ENCODE results near the gene PLAGL1.
A peak's percentile ranks its signal among the peaks of the same experiment; 100 is the strongest.
"Not testable (repeated sequence)": the region's sequence is repeated elsewhere in the genome, so short reads cannot be mapped to it uniquely, and the experiment has no call there.

PLAGL1 gene, protein sequence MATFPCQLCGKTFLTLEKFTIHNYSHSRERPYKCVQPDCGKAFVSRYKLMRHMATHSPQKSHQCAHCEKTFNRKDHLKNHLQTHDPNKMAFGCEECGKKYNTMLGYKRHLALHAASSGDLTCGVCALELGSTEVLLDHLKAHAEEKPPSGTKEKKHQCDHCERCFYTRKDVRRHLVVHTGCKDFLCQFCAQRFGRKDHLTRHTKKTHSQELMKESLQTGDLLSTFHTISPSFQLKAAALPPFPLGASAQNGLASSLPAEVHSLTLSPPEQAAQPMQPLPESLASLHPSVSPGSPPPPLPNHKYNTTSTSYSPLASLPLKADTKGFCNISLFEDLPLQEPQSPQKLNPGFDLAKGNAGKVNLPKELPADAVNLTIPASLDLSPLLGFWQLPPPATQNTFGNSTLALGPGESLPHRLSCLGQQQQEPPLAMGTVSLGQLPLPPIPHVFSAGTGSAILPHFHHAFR

DNA sequence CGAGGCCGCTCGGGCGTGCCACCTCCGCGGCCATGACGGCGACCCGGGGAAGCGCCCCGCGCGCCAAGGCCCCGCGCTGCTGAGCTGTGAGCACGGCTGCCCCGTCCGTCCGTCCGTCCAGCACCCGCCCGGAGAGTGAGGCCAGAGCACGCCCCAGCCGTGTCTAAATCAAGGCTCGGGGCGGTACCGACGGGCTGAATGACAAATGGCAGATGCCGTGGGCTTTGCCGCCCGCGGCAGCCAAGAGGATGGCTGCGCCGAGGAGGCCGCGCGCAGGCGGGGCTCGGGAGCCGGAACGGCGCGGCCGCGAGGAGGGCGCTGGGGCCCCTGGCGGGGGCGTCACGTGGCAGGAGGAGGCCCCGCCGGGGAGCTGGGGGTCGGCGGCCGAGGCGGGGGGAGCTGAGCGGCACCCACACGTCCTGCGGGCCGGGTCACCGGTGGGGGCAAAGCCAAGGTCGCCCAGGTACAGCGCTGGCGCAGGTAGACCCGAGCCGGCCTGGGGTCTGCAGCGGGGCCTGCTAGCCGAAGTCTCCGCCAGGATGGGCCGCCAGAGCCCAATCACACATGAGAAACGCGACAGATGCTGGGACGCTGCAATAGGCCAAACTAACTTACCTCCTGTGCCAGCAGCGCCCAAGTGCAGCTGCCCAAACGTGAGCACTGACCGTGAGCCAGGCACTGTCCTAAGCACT, at the start of gene PLAGL1:
Gene PLAGL1, minus strand, starts transcription at position 140 of the 692 bp plus-strand sequence. CDS start 60,123 bp downstream, outside the sequence.
- DNase-seq (ENCODE audit: low read depth) = peak; percentile 63

DNA sequence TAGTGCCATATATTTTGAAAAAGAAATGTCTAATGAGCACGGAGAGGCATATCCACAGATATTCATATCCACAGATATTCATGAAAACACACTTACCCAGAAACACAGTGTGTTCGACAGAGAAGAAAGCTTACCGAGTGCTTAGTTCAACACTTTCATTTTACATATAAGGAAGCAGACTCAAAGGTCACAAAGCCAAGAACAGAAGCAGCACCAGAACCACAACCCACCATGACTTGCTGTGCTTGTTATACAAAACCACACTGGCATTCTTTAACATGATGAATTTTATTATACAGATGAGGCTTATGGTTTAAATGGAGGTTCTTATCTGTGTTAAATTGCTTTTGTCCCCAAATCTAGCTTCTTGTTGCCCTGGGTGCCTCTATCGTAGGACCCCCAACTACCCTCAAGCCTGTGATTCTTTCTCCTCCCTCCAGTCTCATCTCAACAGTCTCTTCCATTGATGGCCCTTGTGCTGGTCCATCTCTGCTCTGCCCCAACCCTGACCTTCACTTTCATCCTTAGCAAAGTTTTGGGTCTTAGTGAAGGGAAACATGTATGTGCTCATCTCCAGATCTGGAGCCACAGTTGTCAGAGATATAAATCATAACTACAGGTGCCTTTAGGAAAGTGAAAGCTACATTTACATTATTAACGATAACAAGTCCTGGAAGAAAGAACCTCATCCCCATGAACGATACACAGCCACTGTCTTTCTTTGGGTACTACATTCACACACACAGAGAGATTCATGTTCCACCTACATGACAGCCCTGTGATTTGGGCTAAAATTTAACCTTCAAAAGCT, 47.3 kb upstream of the PLAGL1 start:
- no peak for DNase-seq (ENCODE audit: low read depth)

DNA sequence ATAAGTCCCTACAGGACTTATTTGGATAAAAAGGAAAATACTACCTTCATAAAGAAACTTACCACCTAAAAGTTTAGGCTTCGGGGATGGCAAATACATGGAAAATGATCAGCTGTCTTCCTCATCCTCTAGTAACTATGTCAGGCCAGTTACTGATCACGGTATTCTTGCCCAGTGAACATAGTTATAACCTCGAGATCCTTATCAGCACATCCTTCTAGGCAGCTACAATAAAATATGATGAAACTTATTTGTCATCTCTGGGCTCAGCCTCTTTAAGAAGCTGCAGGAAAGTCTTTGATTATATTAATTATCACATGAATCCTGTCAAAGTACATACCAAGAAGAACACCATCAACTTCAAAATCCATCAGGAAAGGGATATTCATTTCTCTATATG, 45.5 kb upstream of the PLAGL1 start:
- DNase-seq (ENCODE audit: low read depth) = peak; percentile 12

DNA sequence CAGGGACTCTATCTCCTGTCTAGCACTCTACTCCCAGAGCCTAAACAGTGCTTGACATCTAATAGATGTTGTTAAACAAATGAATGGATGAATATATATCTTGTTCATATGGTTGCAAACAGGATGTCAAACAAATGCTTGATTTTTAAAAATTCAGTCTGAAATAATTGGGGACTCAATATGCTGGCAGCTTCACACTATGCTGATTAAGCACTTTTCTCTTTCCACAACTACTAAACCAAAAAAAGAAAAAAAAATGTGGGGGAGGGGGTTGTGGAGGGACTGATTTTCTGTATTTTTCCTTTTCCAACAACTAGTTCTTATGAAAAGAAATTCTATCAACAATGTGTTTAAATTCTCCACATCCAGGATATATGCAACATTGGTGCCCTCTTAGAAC, 44.4 kb upstream of the PLAGL1 start:
- DNase-seq (ENCODE audit: low read depth) = no peak

DNA sequence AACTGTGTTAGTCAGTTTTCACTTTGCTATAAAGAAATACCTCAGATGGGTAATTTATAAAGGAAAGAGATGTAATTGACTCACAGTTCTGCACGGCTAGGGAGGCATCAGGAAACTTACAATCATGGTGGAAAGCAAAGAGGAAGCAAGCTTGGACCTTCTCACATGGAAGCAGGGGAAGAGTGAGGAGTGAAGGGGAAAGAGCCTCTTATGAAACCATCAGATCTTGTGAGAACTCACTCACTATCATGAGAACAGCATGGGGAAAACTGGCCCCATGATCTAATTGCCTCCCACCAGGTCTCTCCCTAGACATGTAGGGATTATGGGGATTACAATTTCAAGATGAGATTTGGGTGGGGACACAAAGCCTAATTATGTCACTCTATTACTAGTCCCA, 41.3 kb upstream of the PLAGL1 start:
- DNase-seq (ENCODE audit: low read depth) = no peak

DNA sequence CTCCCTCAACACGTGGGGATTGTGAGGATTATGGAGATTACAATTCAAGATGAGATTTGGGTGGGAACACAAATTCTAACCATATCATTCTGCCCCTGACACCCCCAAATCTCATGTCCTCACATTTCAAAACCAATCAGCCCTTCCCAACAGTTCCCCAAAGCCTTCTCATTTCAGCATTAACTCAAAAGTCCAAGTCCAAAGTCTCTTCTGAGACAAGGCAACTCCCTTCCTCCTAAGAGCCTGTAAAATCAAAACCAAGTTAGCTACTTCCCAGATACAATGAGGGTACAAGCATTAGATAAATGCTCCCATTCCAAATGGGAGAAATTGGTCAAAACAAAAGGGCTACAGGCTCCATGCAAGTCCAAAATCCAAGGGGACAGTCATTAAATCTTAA, 39.6 kb upstream of the PLAGL1 start:
- DNase-seq (ENCODE audit: low read depth) = no peak

DNA sequence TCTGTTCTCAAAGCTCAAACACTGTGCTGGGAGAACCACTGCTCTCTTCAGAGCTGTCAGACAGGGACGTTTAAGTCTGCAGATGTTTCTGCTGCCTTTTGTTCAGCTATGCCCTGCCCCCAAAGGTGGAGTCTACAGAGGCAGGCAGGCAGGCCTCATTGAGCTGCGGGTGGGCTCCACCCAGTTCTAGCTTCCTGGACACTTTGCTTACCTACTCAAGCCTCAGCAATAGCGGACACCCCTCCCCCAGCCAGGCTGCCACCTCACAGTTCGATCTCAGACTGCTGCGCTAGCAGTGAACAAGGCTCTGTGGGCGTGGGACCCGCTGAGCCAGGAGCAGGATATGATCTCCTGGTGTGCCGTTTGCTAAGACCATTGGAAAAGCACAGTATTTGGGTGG, 38.6 kb upstream of the PLAGL1 start:
- not testable (repeated sequence) for DNase-seq (ENCODE audit: low read depth)

DNA sequence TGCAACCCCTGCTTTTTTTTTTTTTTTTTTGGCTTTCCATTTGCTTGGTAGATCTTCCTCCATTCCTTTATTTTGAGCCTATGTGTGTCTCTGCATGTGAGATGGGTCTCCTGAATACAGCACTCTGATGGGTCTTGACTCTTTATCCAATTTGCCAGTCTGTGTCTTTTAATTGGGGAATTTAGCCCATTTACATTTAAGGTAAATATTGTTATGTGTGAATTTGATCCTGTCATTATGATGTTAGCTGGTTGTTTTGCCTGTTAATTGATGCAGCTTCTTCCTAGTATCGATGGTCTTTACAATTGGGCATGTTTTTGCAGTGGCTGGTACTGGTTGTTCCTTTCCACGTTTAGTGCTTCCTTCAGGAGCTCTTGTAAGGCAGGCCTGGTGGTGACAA, 36.9 kb upstream of the PLAGL1 start:
- not testable (repeated sequence) for DNase-seq (ENCODE audit: low read depth)

DNA sequence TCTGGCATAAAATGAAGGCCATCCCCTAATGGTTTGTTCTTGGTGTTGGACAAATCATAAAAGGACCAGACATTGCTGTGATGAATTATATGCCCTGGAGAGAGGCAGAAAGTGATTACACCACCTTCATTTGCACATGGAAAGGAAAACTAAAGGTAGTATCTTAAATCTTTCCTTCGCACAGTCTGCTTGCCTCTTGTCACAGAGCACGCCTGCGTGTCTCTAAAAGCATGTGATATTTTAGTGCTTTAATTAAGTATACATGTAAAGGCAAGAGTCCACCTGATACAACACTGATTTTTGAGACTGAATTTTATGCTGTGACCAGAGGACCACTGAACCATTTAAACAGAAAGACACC, 28.8 kb upstream of the PLAGL1 start:
- no peak for DNase-seq (ENCODE audit: low read depth)

DNA sequence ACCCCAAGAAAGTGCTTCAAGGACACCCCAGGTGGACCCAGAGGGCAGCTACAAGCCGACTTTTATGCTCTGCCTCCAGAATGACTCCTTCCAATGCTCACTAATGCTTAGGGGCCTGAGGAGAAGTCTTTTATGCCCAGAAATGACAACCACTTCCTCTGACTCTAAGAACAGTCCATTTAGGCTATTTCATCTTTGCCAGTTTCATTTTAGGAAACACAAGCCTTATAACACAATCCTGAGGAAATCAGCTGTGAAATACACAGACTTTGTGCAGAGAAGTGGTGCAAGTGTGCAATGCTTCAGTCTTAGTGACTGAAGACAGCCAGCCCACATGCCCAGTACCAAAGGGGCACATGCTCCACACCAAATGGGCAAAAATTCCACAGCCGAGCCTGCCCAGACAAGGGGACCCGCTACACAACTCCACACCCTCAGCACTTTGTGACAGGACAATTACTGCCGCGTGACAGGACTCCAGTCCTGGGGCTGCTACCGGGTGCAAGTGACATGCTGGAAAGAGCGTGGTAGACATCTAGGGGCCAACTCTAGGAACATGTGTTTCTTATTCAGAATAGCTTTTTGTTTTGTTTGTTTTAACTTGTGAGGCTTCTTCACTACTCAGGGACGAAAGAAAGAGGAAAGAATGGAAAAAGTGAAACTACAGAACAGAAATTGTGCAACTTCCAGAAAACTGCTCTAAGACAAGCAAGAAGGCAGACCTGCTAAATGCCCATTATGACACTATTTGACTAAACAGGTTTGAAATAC, 28.2 kb upstream of the PLAGL1 start:
- DNase-seq (ENCODE audit: low read depth) = peak; percentile 72

DNA sequence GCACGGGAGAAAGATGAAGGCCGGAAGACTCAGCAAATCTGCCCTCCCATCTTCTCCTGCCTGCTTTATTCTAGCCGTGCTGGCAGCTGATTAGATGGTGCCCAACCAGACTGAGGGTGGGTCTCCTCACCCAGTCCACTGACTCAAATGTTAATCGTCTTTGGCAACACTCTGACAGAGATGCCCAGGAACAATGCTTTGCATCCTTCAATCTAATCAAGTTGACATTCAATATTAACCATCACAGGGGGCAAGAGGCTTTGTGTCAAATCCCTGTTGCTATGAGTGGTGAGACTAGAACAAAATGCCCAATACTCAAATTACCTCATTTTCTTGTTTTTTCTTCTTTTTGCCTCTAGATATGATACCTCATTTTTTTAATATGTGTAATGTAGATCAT, 27.4 kb upstream of the PLAGL1 start:
- no peak for DNase-seq (ENCODE audit: low read depth)

DNA sequence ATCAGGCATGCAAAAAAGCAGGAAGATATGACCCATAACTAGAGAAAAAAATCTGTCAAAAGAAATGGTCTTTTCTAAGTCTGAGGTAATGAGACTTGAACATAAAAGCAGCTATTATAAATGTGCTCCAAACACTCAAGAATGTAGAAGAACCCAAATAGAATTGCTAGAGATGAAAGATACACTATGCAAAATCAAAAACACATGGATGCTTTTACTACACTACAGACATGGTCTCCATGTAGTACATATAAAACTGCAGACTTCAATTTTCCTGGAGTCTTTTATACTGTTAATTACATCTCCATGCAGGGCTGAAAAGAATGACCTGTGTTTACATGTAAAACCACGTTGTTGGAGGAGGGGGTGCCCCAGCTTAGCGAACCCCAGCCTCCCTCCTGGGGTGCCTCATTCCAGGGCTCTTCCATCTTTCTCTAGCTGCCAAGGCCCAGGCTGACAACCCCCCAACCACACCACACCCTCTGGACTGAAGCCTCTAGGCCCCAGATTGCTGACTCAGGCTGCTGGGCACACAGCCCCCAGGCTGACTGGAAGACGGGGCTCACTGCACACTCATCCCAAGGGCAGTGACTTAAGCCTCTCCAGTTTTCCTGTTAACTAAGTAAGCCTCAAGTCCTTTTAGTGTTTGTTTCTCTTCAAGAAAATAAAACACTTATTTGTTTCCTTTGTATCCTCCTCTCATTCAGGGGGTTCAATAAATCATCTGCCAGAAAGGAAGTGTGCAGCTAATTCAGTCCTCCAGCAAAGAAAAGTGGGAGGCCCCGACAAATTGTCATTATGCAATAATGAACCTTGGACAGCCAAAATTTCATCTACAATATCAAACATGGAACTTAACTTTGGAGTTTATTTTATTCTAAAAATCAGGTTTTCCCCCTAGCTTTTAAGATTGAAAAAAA, 26.0 kb upstream of the PLAGL1 start:
- peak; percentile 76 for DNase-seq (ENCODE audit: low read depth)

DNA sequence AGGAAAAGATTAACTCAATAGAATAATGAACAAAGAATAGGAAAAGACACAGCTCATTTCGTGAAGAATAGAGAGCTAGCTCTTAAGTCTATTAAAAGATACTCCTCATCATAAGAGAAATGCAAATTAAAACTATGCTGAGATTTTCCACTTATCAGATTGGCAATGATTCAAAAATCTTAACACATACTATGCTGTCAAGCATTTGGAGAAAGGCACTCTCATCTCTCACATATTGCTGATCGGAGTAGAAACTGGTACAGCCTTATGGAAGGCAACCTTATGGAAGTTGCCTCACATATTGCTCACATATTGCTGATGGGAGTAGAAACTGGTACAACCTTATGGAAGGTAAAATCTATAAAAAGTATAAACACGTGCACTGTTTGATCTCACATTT, 21.4 kb upstream of the PLAGL1 start:
- DNase-seq (ENCODE audit: low read depth) = peak; percentile 7

DNA sequence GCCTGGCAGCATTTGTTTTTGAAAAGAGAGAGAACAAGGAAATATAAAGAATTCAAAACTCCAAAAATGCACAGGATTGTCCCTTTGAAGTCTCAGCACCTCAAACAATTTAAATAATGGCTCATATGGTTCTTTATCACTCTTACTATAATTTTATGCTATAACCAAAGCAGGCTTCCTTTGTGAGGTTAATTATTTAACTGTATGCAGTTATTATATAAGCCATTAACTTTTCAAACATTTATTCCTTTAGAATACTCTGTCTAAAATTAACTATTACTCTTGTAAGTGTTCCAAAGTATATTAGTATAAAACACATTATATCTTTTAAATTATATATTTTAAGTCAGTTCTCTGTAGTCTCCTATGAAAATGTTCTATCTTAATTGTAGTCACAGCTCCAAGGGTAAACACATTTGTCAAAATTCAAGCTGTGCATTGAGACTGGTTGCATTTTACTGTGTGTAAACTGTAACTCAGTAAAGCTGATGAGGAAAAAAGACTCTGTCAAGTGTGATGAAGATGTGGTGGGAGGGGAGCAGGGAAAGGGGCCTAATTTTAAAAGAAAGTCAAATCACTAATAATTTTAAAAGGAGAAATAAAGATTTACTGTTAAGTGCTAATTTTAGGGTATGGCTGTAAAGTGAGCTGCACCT, 20.0 kb upstream of the PLAGL1 start:
- no peak for DNase-seq (ENCODE audit: low read depth)

DNA sequence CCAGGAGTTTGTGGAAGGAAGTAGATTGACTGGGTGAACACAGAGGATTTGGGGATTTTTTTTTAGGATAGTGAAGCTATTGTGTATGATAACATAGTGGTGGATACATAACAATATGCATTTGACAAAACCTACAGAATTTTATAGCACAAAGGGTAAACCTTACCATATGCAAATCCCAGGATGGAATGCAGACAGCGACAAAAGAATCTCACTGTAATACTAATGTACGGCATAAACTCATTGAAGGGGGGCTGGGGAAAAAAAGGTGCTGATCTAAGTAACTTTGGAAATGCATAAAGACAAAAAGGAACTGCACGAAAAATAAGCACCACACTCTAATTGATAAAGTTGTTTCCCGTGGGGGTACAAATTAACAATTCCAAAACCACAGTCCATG, 15.2 kb upstream of the PLAGL1 start:
- DNase-seq (ENCODE audit: low read depth) = no peak

DNA sequence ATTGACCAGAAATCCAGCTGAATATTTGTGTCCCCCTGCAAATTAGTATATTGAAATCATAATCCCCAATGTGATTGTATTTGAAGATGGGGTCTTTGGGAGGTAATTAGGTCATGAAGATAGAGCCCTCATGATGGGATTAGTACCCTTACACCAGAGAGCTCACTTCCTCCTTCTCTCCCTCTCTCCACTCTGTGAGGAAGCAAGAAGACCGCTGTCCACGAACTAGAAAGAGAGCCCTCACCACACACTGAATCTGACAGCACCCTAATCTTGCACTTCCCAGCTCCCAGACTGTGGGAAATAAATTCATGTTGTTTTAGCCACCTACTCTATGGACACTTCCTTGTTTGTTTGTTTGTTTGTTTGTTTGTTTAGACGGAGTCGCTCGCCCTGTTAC, 11.9 kb upstream of the PLAGL1 start:
- no peak for DNase-seq (ENCODE audit: low read depth)

DNA sequence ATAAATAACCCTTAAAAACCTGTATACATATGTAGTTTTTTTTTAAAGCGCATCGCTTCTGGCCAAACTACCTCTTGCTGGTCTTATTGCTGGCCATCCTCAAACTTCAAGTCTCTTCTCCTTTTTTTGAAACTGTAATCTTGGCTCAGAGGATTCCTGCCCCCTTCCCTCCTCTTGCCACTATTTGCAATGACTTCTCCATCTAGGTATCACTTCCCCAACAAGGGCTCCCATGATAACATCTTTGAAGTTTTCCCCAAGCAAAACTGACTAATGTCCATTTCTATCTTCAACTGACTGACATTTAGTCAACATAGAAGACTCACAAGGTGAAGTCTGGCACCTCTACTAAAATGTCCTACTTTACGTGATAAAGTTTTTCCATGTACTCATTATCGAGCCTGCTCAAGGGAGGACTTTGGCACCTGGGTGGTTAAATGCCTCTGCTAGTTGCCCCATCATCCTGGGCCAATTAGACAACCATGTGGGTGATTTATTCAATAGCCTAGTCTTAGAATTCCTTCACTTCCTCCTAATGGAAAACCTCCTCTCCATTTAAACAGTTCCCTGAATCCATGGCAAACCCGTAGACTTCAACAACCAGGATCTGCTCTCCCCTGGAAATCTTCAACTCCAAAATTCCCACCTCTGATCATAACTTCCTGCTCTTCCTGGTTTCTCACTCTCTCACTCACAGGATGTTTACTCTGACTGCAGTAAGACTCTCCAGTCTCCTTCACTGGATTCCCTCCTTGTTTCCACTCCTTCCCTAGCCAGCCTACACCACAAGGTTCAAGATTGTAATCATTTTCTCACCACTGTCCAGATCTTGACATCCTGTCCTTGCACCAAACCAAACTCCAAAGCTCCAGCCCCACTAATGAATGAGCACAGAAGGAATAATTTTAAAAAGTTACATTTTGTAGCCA, 9.4 kb upstream of the PLAGL1 start:
- no peak for DNase-seq (ENCODE audit: low read depth)

DNA sequence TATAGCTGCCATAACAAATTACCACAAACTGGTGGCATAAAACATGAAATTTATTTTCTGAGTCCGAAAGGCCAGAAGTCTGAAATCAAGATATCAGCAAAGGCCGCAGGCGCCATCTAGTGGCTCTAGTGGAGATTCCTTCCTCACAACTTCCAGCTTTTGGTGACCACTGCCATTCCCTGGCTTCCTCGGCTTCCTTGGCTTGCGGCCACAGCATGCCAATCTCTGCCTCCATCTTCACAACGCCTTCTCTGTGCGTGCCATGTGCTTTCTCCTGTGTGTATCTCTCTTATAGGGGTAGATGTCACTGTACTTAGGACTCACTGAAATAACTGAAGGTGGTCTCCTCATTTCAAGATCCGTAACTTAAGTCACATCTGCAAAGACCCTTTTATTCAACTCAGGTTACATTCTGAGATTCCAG, 5.4 kb upstream of the PLAGL1 start:
- DNase-seq (ENCODE audit: low read depth) = peak; percentile 67

DNA sequence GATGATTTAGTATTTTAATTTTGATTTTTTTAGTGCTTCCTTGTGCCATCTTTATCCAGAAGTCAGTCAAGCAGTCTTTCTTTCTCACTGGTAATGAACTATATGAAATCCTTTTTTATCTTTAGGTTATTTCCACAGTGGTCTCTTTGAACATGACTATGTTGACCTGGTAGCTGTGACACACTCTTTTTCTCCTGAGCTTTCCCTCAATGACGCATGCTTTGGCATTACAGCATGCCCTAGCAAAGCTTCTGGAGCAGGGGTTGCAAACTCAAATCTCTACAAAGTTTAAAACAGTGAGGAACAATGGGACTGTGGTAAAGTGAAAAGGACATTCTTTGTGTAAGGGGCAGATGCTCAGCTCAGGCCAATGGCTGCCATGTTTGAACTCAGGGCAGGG, 4.5 kb upstream of the PLAGL1 start:
- DNase-seq (ENCODE audit: low read depth) = peak; percentile 12

All from iris pigment epithelial cell (primary cell).